CD14-positive monocyte (primary cell): Measurements from ENCODE around the gene TIMM21. TPM values are rescaled to one million over a fixed set of nuclear protein-coding genes. Genes with fewer than 3 reads are reported as not detected.
A peak's percentile ranks its signal among the peaks of the same experiment; 100 is the strongest.

Experiments used
- DNase-seq, 3 donors: peaks; one replicate each; pipeline ENCODE4 v3.0.0-alpha.2; 2011 to 2022
- H2AFZ ChIP-seq: 2 replicates; pipeline ENCODE4 v1.6.0; 2012; ENCODE audit warnings: mild to moderate bottlenecking, low read depth, low read length, inconsistent platforms; ENCODE audit not compliant: insufficient read depth, poor library complexity, severe bottlenecking
- H3K27ac ChIP-seq, 2 donors: 1 replicate in 1 of 2; 2 replicates in 1 of 2; pipeline ENCODE4 v1.5.1; 2012 to 2013; ENCODE audit warnings: low read length in 2 of 2, control low read depth in 1 of 2, inconsistent platforms in 1 of 2, low read depth in 1 of 2, mild to moderate bottlenecking in 1 of 2
- H3K27me3 ChIP-seq, 2 donors: one replicate each; pipeline versions ENCODE4 v1.6.0 to v1.6.1; 2011 to 2013; ENCODE audit warnings: low read length in 2 of 2; ENCODE audit not compliant: control insufficient read depth in 2 of 2, insufficient read depth in 2 of 2
- H3K36me3 ChIP-seq, 2 donors: replicated peaks in 1 of 2; 1 replicate in 1 of 2; 2 replicates in 1 of 2; pipeline versions ENCODE4 v1.5.1 to v1.6.1; 2012 to 2013; ENCODE audit warnings: low read length in 2 of 2, control low read depth in 1 of 2, inconsistent platforms in 1 of 2, mild to moderate bottlenecking in 1 of 2; ENCODE audit not compliant: insufficient read depth in 2 of 2, control insufficient read depth in 1 of 2
- H3K4me1 ChIP-seq, 2 donors: 1 replicate in 1 of 2; 2 replicates in 1 of 2; pipeline versions ENCODE4 v1.5.1 to v1.6.1; 2012 to 2013; ENCODE audit warnings: low read length in 2 of 2, control low read depth in 1 of 2, inconsistent platforms in 1 of 2, mild to moderate bottlenecking in 1 of 2, moderate library complexity in 1 of 2; ENCODE audit not compliant: insufficient read depth in 2 of 2, control insufficient read depth in 1 of 2
- H3K4me2 ChIP-seq: replicated peaks from 2 replicates; pipeline ENCODE3; 2012; ENCODE audit warnings: low read length, moderate library complexity, mild to moderate bottlenecking; ENCODE audit not compliant: poor library complexity, severe bottlenecking; ENCODE audit errors: extremely low read depth
- H3K4me3 ChIP-seq, 3 experiments: fragments of 200-600 bp in 1 of 3; sonication (generic) in 1 of 3; replicated peaks in 1 of 3; 1 replicate in 2 of 3; 2 replicates in 1 of 3; pipeline ENCODE4 v1.5.1; 2011 to 2013; ENCODE audit warnings: low read length in 3 of 3, mild to moderate bottlenecking in 3 of 3, control low read depth in 2 of 3, low read depth in 2 of 3, inconsistent platforms in 1 of 3, moderate library complexity in 1 of 3
- H3K79me2 ChIP-seq: 2 replicates; pipeline ENCODE4 v1.6.0; 2012; ENCODE audit warnings: mild to moderate bottlenecking, control low read depth, inconsistent platforms, low read length, moderate library complexity; ENCODE audit not compliant: insufficient read depth
- H3K9ac ChIP-seq: 2 replicates; pipeline ENCODE4 v1.6.0; 2017; ENCODE audit warnings: low read length, mild to moderate bottlenecking; ENCODE audit not compliant: insufficient read depth, poor library complexity, severe bottlenecking
- H3K9me3 ChIP-seq, 2 donors: replicated peaks in 1 of 2; 1 replicate in 1 of 2; 2 replicates in 1 of 2; pipeline versions ENCODE4 v1.5.1 to v1.6.1; 2012 to 2013; ENCODE audit warnings: low read length in 2 of 2, control low read depth in 1 of 2; ENCODE audit not compliant: control insufficient read depth in 1 of 2, insufficient read depth in 1 of 2
- H4K20me1 ChIP-seq: 2 replicates; pipeline ENCODE4 v1.6.0; 2012; ENCODE audit warnings: mild to moderate bottlenecking, low read length, control low read depth, moderate library complexity; ENCODE audit not compliant: insufficient read depth
- H3K27ac Mint-ChIP-seq, 7 donors: one replicate each; pipeline ENCODE4 v1.8.0; 2020; ENCODE audit warnings: mild to moderate bottlenecking in 7 of 7, mixed read lengths in 7 of 7, moderate library complexity in 6 of 7, inconsistent platforms in 2 of 7
- H3K27me3 Mint-ChIP-seq, 3 donors: one replicate each; pipeline ENCODE4 v1.8.0; 2021 to 2022; ENCODE audit warnings: low read depth in 3 of 3, mild to moderate bottlenecking in 3 of 3, mixed read lengths in 3 of 3, moderate library complexity in 3 of 3, inconsistent platforms in 1 of 3
- H3K36me3 Mint-ChIP-seq, 2 donors: one replicate each; pipeline ENCODE4 v1.8.0; 2020; ENCODE audit warnings: mixed read lengths in 2 of 2, inconsistent platforms in 1 of 2, mild to moderate bottlenecking in 1 of 2
- H3K4me1 Mint-ChIP-seq: one replicate; pipeline ENCODE4 v1.8.0; 2020; ENCODE audit warnings: mild to moderate bottlenecking, mixed read lengths
- H3K4me3 Mint-ChIP-seq, 2 donors: one replicate each; pipeline ENCODE4 v1.8.0; 2020; ENCODE audit warnings: mild to moderate bottlenecking in 2 of 2, mixed read lengths in 2 of 2, moderate library complexity in 1 of 2
- H3K9me3 Mint-ChIP-seq, 7 donors: one replicate each; pipeline ENCODE4 v1.8.0; 2020 to 2022; ENCODE audit warnings: mixed read lengths in 7 of 7, mild to moderate bottlenecking in 6 of 7, moderate library complexity in 6 of 7, inconsistent platforms in 2 of 7
- WGBS: methylation state at CpG from one replicate; pipeline ENCODE4 v1.1.5; 2013; ENCODE audit warnings: missing lambda C conversion rate; ENCODE audit not compliant: insufficient coverage; 5-methylcytosine and 5-hydroxymethylcytosine counted together
- intact Hi-C, 2 donors: fragments of 100-400 bp; cut with micrococcal nuclease; formaldehyde crosslinking; loops; one replicate each; pipeline versions ENCODE4 v1.15.0 to v1.15.1; 2023
- polyA plus RNA-seq, 3 donors: library from polyadenylated mRNA; depleted of rRNA in 1 of 3; unstranded in 2 of 3; stranded (reverse) in 1 of 3; fragments of 300-500 nt in 2 of 3; fragments of >200 nt in 1 of 3; fragmentation: Illumina TruSeq in 2 of 3; gene quantifications; 1 replicate in 2 of 3; 2 replicates in 1 of 3; pipeline ENCODE4 v1.2.3, GENCODE V29; 2012 to 2021
- TF ChIP-seq, protein P1 (sequence below): fragments of 200-600 bp; IDR thresholded peaks from one replicate; pipeline ENCODE4 v1.8.0; 2022; ENCODE audit warnings: antibody characterized with exemption, mild to moderate bottlenecking

The TIMM21 gene
- polyA plus RNA-seq, 3 donors, result 11.0 to 15.6 (median 14.7) TPM

DNA sequence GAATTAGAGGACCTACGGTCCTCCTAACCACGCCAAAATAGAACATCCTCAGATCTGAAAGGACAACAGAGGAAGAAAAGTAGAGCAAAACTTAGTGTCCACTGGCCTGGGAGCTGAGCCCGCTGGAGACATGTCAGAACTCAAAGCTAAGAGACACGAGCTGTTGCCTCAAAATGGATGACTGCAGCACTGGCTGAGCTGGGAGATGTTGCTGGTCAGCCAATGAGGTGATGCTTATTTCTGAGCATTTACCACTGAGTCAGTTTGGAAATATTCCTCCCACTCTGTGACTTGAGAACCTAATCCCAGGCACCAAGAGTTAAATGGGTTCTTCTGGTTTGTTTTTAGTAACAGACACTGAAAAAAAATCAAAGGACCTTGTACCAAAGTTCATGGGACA, 33.3 kb upstream of the TIMM21 start:
- no peak for DNase-seq
- Histone ChIP-seq H3K9ac (no peak overlapping the region), H3K4me1 (no peaks in the 10 kb centered on the region), H3K4me3 (no peak overlapping the region), H2AFZ (peak overlapping the region; percentile 8), H3K36me3 (no peaks in the 10 kb centered on the region), H3K9me3 (no peaks in the 10 kb centered on the region), H3K4me2 (no peak overlapping the region), H3K27ac (no peak overlapping the region), H3K79me2 (no peaks in the 10 kb centered on the region), H3K27me3 (no peaks in the 10 kb centered on the region), H4K20me1 (no peaks in the 10 kb centered on the region)
- Mint-ChIP-seq H3K27me3 (peaks cover 0 to 2% (median 2%) of the 10 kb centered on the region in 3 donors), H3K4me1 (no peaks in the 10 kb centered on the region), H3K4me3 (no peak overlapping the region), H3K36me3 (no peaks in the 10 kb centered on the region), H3K9me3 (peaks cover 0 to 7% (median 5%) of the 10 kb centered on the region in 7 donors), H3K27ac (no peak overlapping the region)
- TF ChIP-seq, protein P1, sequence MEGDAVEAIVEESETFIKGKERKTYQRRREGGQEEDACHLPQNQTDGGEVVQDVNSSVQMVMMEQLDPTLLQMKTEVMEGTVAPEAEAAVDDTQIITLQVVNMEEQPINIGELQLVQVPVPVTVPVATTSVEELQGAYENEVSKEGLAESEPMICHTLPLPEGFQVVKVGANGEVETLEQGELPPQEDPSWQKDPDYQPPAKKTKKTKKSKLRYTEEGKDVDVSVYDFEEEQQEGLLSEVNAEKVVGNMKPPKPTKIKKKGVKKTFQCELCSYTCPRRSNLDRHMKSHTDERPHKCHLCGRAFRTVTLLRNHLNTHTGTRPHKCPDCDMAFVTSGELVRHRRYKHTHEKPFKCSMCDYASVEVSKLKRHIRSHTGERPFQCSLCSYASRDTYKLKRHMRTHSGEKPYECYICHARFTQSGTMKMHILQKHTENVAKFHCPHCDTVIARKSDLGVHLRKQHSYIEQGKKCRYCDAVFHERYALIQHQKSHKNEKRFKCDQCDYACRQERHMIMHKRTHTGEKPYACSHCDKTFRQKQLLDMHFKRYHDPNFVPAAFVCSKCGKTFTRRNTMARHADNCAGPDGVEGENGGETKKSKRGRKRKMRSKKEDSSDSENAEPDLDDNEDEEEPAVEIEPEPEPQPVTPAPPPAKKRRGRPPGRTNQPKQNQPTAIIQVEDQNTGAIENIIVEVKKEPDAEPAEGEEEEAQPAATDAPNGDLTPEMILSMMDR, result no peak
- 94% methylated on average over 2 of the region's 4 CpGs for WGBS
- intact Hi-C loops, result no loop called here

- H3K27ac ChIP-seq, result no peak overlapping the region
- no peaks in the 10 kb centered on the region for H3K27me3 ChIP-seq
- H3K9me3 Mint-ChIP-seq, result peaks cover 0 to 7% (median 5%) of the 10 kb centered on the region in 7 donors
- DNase-seq, result no peak
- H3K4me1 ChIP-seq, result no peaks in the 10 kb centered on the region
- H3K4me2 ChIP-seq, result no peak overlapping the region
- no peak overlapping the region for H3K27ac Mint-ChIP-seq
- H4K20me1 ChIP-seq, result no peaks in the 10 kb centered on the region
- intact Hi-C loops, result no loop called here
- 72% methylated on average over 3 of the region's 9 CpGs for WGBS
- no peaks in the 10 kb centered on the region for H3K36me3 ChIP-seq
- H2AFZ ChIP-seq, result no peak overlapping the region
- no peaks in the 10 kb centered on the region for H3K4me1 Mint-ChIP-seq
- H3K36me3 Mint-ChIP-seq, result no peaks in the 10 kb centered on the region
- H3K9ac ChIP-seq, result no peak overlapping the region
- H3K4me3 ChIP-seq, result no peak overlapping the region
- peaks cover 0 to 2% (median 2%) of the 10 kb centered on the region in 3 donors for H3K27me3 Mint-ChIP-seq
- H3K9me3 ChIP-seq, result no peaks in the 10 kb centered on the region
- H3K4me3 Mint-ChIP-seq, result no peak overlapping the region
- TF ChIP-seq, protein P1, result peak; percentile 45
- no peaks in the 10 kb centered on the region for H3K79me2 ChIP-seq
These were observed 31.4 kb upstream of the TIMM21 start for GRCh38 chr18:74116633-74117554.
